Measurements from ENCODE around the gene GNG7.
"Not testable (repeated sequence)": the region's sequence is repeated elsewhere in the genome, so short reads cannot be mapped to it uniquely, and the experiment has no call there.

The GNG7 gene

DNA sequence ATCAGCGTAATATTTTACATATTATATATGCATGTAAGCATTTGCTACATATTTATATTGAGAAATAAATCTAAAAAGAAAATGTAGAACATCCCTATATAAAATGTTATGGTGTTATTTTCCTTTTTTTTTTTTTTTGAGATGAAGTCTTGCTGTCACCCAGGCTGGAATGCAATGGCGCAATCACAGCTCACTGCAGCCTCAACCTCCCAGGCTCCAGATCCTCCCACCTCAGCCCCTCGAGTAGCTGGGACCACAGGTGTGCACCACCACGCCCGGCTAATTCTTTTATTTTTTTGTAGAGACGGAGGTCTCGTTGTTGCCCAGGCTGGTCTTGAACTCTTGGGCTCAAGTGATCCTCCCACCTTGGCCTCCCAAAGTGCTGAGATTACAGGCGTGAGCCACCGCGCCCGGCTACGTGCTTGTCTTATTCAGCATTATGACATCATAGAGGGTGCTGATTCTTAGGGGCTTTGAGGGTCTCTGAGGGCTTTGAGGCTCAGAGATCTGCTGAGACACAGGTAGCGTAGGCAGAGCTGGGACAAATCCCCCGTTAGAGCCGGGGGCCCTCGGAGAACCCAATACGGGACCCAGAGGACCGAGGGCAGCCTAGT, 124.7 kb downstream of the GNG7 start:
- H3K4me3 ChIP-seq (ENCODE audit: low read depth, low read length), result no peak overlapping the region
- TF ChIP-seq, protein P1, sequence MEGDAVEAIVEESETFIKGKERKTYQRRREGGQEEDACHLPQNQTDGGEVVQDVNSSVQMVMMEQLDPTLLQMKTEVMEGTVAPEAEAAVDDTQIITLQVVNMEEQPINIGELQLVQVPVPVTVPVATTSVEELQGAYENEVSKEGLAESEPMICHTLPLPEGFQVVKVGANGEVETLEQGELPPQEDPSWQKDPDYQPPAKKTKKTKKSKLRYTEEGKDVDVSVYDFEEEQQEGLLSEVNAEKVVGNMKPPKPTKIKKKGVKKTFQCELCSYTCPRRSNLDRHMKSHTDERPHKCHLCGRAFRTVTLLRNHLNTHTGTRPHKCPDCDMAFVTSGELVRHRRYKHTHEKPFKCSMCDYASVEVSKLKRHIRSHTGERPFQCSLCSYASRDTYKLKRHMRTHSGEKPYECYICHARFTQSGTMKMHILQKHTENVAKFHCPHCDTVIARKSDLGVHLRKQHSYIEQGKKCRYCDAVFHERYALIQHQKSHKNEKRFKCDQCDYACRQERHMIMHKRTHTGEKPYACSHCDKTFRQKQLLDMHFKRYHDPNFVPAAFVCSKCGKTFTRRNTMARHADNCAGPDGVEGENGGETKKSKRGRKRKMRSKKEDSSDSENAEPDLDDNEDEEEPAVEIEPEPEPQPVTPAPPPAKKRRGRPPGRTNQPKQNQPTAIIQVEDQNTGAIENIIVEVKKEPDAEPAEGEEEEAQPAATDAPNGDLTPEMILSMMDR (IDR thresholded peaks at IDR 0.05; ENCODE audit: insufficient read depth, low read depth, low read length, missing control alignments), result no peak
- DNase-seq (ENCODE audit: low read depth), result no peak

DNA sequence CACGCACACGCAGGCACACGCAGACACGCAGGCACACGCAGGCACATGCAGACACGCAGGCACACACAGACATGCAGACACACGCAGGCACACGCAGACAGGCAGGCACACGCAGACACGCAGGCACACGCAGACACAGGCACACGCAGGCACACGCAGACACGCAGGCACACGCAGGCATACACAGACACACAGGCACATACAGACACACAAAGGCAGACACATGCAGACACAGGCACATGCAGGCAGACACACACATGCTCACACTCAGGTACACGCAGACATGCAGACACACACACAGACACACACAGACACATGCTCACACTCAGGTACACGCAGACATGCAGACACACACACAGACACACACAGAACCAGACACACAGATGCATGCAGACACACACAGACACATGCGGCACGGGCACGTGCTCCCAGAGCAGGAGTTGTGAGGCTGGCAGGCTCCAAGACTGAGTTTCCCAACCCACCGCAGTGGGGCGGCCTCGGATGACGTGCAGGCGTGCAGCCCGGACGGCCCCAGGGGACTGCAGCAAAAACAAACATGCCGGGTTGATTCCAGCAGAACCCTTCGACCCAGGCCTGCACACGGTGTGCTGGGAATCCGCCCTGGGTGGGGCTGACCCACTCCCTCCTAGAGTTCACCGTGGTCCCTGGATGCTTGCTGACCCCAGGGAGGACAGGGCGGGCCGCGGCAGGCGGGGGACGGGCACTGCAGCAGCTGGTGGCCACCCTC, 126.6 kb downstream of the GNG7 start:
- no peak for DNase-seq (ENCODE audit: low read depth)
- no peak overlapping the region for H3K4me3 ChIP-seq (ENCODE audit: low read depth, low read length)
- TF ChIP-seq, protein P1 (IDR thresholded peaks at IDR 0.05; ENCODE audit: insufficient read depth, low read depth, low read length, missing control alignments), result no peak

DNA sequence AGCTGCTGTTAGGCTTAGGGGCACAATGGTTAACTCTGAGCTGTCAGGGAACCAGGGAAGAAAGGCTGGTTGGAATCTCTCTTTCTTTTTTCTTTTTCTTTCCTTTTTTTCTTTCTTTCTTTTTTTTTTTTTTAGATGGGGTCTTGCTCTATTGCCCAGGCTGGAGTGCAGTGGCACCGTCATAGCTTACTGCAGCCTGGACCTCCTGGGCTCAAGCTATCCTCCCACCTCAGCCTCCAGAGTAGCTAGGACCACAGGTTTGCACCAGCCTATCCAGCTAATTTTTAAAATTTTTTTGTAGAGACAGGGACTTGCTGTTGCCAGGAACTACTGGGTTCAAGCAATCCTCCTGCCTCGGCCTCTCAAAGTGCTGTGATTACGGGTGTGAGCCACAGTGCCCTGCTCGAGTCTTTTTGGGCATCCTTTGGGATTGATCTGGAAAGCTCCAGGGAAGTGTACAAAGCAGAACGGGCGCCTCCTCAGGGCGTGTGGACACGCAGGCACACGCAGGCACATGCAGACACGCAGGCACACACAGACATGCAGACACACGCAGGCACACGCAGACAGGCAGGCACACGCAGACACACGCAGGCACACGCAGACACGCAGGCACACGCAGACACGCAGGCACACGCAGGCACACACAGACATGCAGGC, 127.4 kb downstream of the GNG7 start:
- DNase-seq (ENCODE audit: low read depth), result no peak

DNA sequence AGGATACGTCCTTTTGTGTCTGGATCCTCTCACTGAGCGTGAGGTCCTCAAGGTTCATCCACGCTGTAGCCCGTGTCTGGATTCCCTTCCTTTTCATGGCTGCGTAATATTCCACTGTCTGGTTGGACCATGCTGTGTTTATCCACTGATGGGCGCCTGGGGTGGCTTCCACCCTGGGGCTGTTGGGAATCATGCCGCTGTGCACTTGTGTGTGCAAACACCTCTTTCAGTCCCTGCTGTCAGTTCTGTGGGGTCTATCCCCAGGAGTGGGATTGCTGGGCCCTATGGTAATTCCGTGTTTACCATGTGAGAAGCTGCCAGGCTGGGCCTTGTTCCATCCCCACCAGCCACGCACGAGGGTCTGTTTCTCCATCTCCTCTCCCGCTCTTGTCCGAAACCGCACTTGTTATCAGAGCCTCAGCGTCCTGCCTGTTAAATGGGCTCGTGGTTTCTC, 128.0 kb downstream of the GNG7 start:
- TF ChIP-seq, protein P1 (IDR thresholded peaks at IDR 0.05; ENCODE audit: insufficient read depth, low read depth, low read length, missing control alignments), result no peak
- no peak for DNase-seq (ENCODE audit: low read depth)
- no peak overlapping the region for H3K4me3 ChIP-seq (ENCODE audit: low read depth, low read length)

More for the DNA sequence above, 127.4 kb downstream of the GNG7 start:
- TF ChIP-seq, protein P1 (IDR thresholded peaks at IDR 0.05; ENCODE audit: insufficient read depth, low read depth, low read length, missing control alignments), result no peak
- no peak overlapping the region for H3K4me3 ChIP-seq (ENCODE audit: low read depth, low read length)

DNA sequence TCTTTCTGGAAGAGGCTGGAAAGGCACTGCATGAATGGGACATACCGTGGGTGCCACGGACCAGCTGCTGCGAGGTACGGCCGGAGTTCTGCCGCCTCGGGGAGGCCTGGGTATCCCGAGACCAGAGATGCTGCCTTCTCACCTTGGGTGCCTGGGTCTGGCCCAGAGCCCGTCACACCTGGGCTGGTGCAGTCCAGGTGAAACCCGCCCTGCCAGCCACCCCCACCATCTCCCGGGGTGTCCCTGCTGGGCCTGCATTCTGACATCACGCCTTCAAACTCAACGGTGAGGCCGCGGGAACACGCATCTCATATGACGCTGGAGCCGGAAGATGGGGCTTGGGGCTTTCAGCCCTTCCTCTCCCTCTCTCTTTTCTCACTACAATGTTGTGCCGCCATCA, 128.6 kb downstream of the GNG7 start:
- TF ChIP-seq, protein P1 (IDR thresholded peaks at IDR 0.05; ENCODE audit: insufficient read depth, low read depth, low read length, missing control alignments), result no peak
- H3K4me3 ChIP-seq (ENCODE audit: low read depth, low read length), result no peak overlapping the region
- no peak for DNase-seq (ENCODE audit: low read depth)

DNA sequence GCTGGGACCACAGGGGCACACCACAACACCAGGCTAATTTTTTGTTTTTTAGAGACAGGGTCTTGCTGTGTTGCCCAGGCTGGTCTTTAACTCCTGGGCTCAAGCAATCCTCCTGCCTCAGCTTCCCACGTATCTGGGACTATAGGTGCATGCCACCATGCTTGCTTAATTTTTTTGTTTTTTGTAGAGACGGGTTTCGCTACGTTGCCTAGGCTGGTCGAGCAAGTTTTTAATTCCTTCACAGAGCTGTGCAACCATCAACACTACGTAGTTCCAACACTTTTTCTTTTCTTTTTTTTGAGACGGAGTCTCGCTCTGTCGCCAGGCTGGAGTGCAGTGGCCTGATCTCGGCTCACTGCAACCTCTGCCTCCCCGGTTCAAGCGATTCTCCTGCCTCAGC, 130.3 kb downstream of the GNG7 start:
- not testable (repeated sequence) for H3K4me3 ChIP-seq (ENCODE audit: low read depth, low read length); DNase-seq (ENCODE audit: low read depth)
